ENCODE results near the gene TMC2. TPM values are rescaled to one million over a fixed set of nuclear protein-coding genes. Genes with fewer than 3 reads are reported as not detected.

TMC2 gene
- total RNA-seq, result 7.5 TPM

GRCh38 chr20:2536560-2536986 lies at the start of gene TMC2:
TSS of gene TMC2 (plus strand) at chr20:2536573. CDS start at chr20:2536622, 49 bp downstream.

GRCh38 chr20:2508631-2509467 lies 27.5 kb upstream of the TMC2 start, which contains the start of gene ZNF343:
TSS of gene ZNF343 (minus strand) at chr20:2508915. CDS start at chr20:2493895, 15,020 bp downstream.

GRCh38 chr20:2651772-2652723 lies 115.7 kb downstream of the TMC2 start, which contains the start of gene NOP56:
TSS of gene NOP56 (plus strand) at chr20:2652632. CDS start at chr20:2652661, 29 bp downstream.

GRCh38 chr20:2663887-2664719 lies 127.7 kb downstream of the TMC2 start, which contains the start of gene IDH3B:
TSS of gene IDH3B (minus strand) at chr20:2664216. CDS start at chr20:2664188, 28 bp downstream.

Small RNAs within 50 kb of the gene (small RNA-seq; reads per million reads assigned to genes)
- gene SNORA51 (ENCODE audit: low replicate concordance) (not detected), gene SNORD110 (ENCODE audit: low replicate concordance) (not detected), gene SNORD56 (ENCODE audit: low replicate concordance) (not detected), gene SNORD57 (ENCODE audit: low replicate concordance) (not detected), gene SNORD86 (ENCODE audit: low replicate concordance) (not detected)

Other genes starting within 250 kb of the TMC2 start
- 0.31 TPM for gene TGM3, start 240.6 kb upstream of the TMC2 start, total RNA-seq
- gene TGM6, start 155.7 kb upstream of the TMC2 start, total RNA-seq, result not detected
- 45.7 TPM for gene SNRPB, start 65.8 kb upstream of the TMC2 start, total RNA-seq
- gene ZNF343, start 27.7 kb upstream of the TMC2 start, total RNA-seq, result 23.5 TPM
- 145 TPM for gene NOP56, start 116.1 kb downstream of the TMC2 start, total RNA-seq
- gene IDH3B, start 127.6 kb downstream of the TMC2 start, total RNA-seq, result 64.2 TPM
- gene EBF4, start 156.2 kb downstream of the TMC2 start, total RNA-seq, result 24.1 TPM

Measured in parietal lobe (tissue), 2 donors.